Caco-2 (cell line): Measurements from ENCODE around the gene SLC22A6. TPM values are rescaled to one million over a fixed set of nuclear protein-coding genes. Genes with fewer than 3 reads are reported as not detected.
"Not testable (repeated sequence)": the region's sequence is repeated elsewhere in the genome, so short reads cannot be mapped to it uniquely, and the experiment has no call there.

Source experiments
- BruUV-seq: library from RNA; stranded (reverse); fragments of 400-500 nt; replicated peaks from 2 replicates; lab custom pipeline; 2021; lab: Mats Ljungman, UMichigan
- CTCF ChIA-PET: fragments of 300-600 bp; sonication (Branson Sonifier 250); formaldehyde crosslinking; loops from one replicate; lab custom pipeline; 2022; ENCODE audit warnings: antibody characterized with exemption; lab: Charles Lee
- POLR2A ChIA-PET: fragments of 300-600 bp; sonication (Branson Sonifier 250); formaldehyde crosslinking; loops from one replicate; lab custom pipeline; 2022; ENCODE audit warnings: antibody characterized with exemption; lab: Charles Lee
- DNase-seq, 2 experiments: peaks; one replicate each; pipeline versions ENCODE4 v3.0.0 to v3.0.0-alpha.2; 2020 to 2022
- H3K27me3 ChIP-seq: replicated peaks from 2 replicates; pipeline ENCODE4 v1.6.0; 2011; ENCODE audit warnings: low read length; ENCODE audit not compliant: control insufficient read depth, insufficient read depth
- H3K36me3 ChIP-seq: 2 replicates; pipeline ENCODE4 v1.5.1; 2011; ENCODE audit warnings: low read length; ENCODE audit not compliant: control insufficient read depth, insufficient read depth
- H3K4me1 ChIP-seq: fragments of 250-450 bp; sonication (Bioruptor Pico); 2 replicates; pipeline ENCODE4 v1.5.1; 2020; ENCODE audit warnings: mild to moderate bottlenecking
- H3K4me3 ChIP-seq: 2 replicates; pipeline ENCODE4 v1.5.1; 2011; ENCODE audit warnings: low read depth, mild to moderate bottlenecking, control low read depth, low read length
- H3K9me3 ChIP-seq: fragments of 250-450 bp; sonication (Bioruptor Pico); 2 replicates; pipeline ENCODE4 v1.5.1; 2020; ENCODE audit warnings: mild to moderate bottlenecking, moderate library complexity
- H3K27ac Mint-ChIP-seq: one replicate; pipeline ENCODE4 v1.8.0; 2022; ENCODE audit warnings: mixed read lengths; ENCODE audit not compliant: unreplicated experiment
- H3K27me3 Mint-ChIP-seq: one replicate; pipeline ENCODE4 v1.8.0; 2022; ENCODE audit warnings: mixed read lengths; ENCODE audit not compliant: insufficient read depth, unreplicated experiment
- H3K36me3 Mint-ChIP-seq: one replicate; pipeline ENCODE4 v1.8.0; 2022; ENCODE audit warnings: mild to moderate bottlenecking, mixed read lengths; ENCODE audit not compliant: insufficient read depth, unreplicated experiment
- H3K4me1 Mint-ChIP-seq: one replicate; pipeline ENCODE4 v1.8.0; 2022; ENCODE audit warnings: low read depth, mixed read lengths; ENCODE audit not compliant: unreplicated experiment
- H3K4me3 Mint-ChIP-seq: one replicate; pipeline ENCODE4 v1.8.0; 2022; ENCODE audit warnings: mild to moderate bottlenecking, moderate library complexity, mixed read lengths; ENCODE audit not compliant: unreplicated experiment
- H3K9me3 Mint-ChIP-seq: one replicate; pipeline ENCODE4 v1.8.0; 2022; ENCODE audit warnings: mixed read lengths; ENCODE audit not compliant: unreplicated experiment
- intact Hi-C: fragments of 100-400 bp; cut with micrococcal nuclease; formaldehyde crosslinking; loops from one replicate; pipeline ENCODE4 v1.10.0; 2022; ENCODE audit not compliant: unreplicated experiment
- total RNA-seq: library from RNA; stranded (reverse); gene quantifications from 2 replicates; pipeline ENCODE4 v1.2.3, GENCODE V29; 2022
- TF ChIP-seq, protein P1 (sequence below), 2 experiments: fragments of 200-600 bp in 1 of 2; IDR thresholded peaks; 1 replicate in 1 of 2; 2 replicates in 1 of 2; pipeline versions ENCODE4 v1.5.1 to v1.8.0; 2011 to 2022; ENCODE audit warnings: antibody characterized with exemption in 1 of 2, control low read depth in 1 of 2, inconsistent platforms in 1 of 2, low read depth in 1 of 2, low read length in 1 of 2, mild to moderate bottlenecking in 1 of 2, moderate library complexity in 1 of 2; ENCODE audit not compliant: insufficient read depth in 1 of 2, severe bottlenecking in 1 of 2, unreplicated experiment in 1 of 2

SLC22A6 gene
- total RNA-seq, 1 experiment from 2014 or later = not detected

DNA sequence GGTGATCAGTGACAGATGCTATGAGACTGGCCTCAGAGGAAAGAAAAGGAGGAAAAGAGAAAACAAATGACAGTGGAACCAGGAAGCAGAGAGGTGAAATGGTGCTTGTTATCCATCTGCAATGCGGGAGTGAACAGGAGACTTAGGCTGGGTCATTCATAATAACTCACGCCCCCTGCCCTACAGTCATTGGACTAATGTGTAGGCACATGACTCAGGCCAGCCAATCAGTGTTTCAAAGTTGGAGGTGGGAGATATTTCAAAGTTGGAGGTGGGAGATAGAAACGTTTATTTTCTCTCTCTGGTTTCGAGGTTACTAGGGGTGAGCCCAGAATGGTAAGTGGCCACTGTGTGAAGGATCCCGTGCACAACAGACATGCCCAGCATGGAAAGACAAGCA, 30.3 kb downstream of the SLC22A6 start:
- H3K36me3 Mint-ChIP-seq = no peaks in the 10 kb centered on the region
- TF ChIP-seq, protein P1, sequence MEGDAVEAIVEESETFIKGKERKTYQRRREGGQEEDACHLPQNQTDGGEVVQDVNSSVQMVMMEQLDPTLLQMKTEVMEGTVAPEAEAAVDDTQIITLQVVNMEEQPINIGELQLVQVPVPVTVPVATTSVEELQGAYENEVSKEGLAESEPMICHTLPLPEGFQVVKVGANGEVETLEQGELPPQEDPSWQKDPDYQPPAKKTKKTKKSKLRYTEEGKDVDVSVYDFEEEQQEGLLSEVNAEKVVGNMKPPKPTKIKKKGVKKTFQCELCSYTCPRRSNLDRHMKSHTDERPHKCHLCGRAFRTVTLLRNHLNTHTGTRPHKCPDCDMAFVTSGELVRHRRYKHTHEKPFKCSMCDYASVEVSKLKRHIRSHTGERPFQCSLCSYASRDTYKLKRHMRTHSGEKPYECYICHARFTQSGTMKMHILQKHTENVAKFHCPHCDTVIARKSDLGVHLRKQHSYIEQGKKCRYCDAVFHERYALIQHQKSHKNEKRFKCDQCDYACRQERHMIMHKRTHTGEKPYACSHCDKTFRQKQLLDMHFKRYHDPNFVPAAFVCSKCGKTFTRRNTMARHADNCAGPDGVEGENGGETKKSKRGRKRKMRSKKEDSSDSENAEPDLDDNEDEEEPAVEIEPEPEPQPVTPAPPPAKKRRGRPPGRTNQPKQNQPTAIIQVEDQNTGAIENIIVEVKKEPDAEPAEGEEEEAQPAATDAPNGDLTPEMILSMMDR (IDR thresholded peaks at IDR 0.05; ENCODE audit: insufficient read depth in 1 of 2, low read depth in 1 of 2, low read length in 1 of 2, severe bottlenecking in 1 of 2, unreplicated experiment in 1 of 2) = no peak
- H3K4me3 Mint-ChIP-seq = no peak overlapping the region
- H3K27ac Mint-ChIP-seq = no peak overlapping the region
- DNase-seq = no peak
- Histone ChIP-seq H3K36me3 (no peaks in the 10 kb centered on the region), H3K9me3 (no peaks in the 10 kb centered on the region), H3K27me3 (no peaks in the 10 kb centered on the region), H3K4me3 (no peak overlapping the region), H3K4me1 (peaks cover 13% of the 10 kb centered on the region)
- peaks cover 7% of the 10 kb centered on the region for H3K4me1 Mint-ChIP-seq
- intact Hi-C loops = no loop called here
- no peaks in the 10 kb centered on the region for H3K9me3 Mint-ChIP-seq
- H3K27me3 Mint-ChIP-seq = peaks cover 2% of the 10 kb centered on the region
- BruUV-seq = no TSS peak
- CTCF ChIA-PET = no interaction called here
- POLR2A ChIA-PET = no interaction called here

DNA sequence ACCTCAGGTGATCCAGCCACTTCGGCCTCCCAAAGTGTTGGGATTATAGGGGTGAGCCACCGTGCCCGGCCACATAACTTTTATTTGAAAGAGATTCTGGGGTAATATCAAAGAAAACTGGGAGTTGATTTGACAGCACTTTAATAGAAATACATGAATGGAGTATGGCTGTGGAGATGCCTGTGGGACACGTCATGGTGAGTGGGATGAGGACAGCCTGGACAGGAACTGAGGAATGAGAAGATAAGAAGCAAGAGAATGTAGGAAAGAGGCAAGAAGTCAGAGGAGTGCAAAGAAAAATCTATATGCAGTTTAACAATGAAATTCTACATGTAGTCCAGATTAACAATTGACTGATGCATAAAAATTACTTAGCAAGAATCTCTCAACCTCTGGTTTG, 31.0 kb downstream of the SLC22A6 start:
- Histone ChIP-seq H3K4me3 (no peak overlapping the region), H3K36me3 (no peaks in the 10 kb centered on the region), H3K27me3 (no peaks in the 10 kb centered on the region), H3K9me3 (no peaks in the 10 kb centered on the region), H3K4me1 (peaks cover 7% of the 10 kb centered on the region)
- TF ChIP-seq, protein P1 (IDR thresholded peaks at IDR 0.05; ENCODE audit: insufficient read depth in 1 of 2, low read depth in 1 of 2, low read length in 1 of 2, severe bottlenecking in 1 of 2, unreplicated experiment in 1 of 2) = no peak
- no peak overlapping the region for H3K27ac Mint-ChIP-seq
- H3K4me3 Mint-ChIP-seq = no peak overlapping the region
- no TSS peak for BruUV-seq
- CTCF ChIA-PET = no interaction called here
- no peaks in the 10 kb centered on the region for H3K9me3 Mint-ChIP-seq
- peaks cover 2% of the 10 kb centered on the region for H3K27me3 Mint-ChIP-seq
- POLR2A ChIA-PET = no interaction called here
- peaks cover 3% of the 10 kb centered on the region for H3K4me1 Mint-ChIP-seq
- intact Hi-C loops = no loop called here
- DNase-seq = no peak
- no peaks in the 10 kb centered on the region for H3K36me3 Mint-ChIP-seq

DNA sequence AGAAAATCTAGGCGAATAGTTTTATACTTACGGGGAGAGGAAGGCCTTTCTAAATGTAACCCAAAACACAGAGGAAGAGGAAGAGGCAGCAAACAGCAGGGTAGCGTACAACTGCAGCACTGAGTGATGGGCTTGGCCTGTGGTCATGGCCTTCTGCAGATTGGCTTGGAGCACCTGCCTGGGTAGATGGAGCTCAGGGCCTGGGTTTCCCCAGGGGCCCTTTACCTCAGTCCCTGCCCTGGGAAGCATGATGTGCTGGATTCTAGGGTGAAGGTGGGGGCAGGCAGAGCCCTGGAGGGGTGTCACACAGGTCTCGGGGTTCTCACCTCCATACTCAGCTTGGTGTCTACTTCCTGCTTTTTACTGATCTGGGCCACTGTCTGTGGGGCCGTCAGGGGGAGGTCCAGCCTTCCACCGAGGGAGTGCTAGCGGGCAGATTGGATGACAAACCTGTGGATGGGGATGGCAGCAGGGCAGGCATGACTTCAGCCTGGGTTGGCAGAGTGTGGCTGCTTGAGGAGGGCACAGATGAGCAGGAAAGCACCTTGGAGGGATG, 35.9 kb downstream of the SLC22A6 start:
- DNase-seq = no peak
- Histone ChIP-seq H3K4me1 (no peaks in the 10 kb centered on the region; the same call in 1 of the 2 replicates), H3K36me3 (no peaks in the 10 kb centered on the region), H3K27me3 (no peaks in the 10 kb centered on the region), H3K9me3 (no peaks in the 10 kb centered on the region; the same call in 1 of the 2 replicates), H3K4me3 (no peak overlapping the region)
- Mint-ChIP-seq H3K9me3 (peaks cover 9% of the 10 kb centered on the region), H3K36me3 (no peaks in the 10 kb centered on the region), H3K27me3 (peaks cover 2% of the 10 kb centered on the region), H3K4me3 (no peak overlapping the region), H3K27ac (no peak overlapping the region), H3K4me1 (no peaks in the 10 kb centered on the region)
- TF ChIP-seq, protein P1 (IDR thresholded peaks at IDR 0.05; ENCODE audit: insufficient read depth in 1 of 2, low read depth in 1 of 2, low read length in 1 of 2, severe bottlenecking in 1 of 2, unreplicated experiment in 1 of 2) = no peak
- CTCF ChIA-PET = no interaction called here
- intact Hi-C loops = no loop called here
- no TSS peak for BruUV-seq
- POLR2A ChIA-PET = no interaction called here

DNA sequence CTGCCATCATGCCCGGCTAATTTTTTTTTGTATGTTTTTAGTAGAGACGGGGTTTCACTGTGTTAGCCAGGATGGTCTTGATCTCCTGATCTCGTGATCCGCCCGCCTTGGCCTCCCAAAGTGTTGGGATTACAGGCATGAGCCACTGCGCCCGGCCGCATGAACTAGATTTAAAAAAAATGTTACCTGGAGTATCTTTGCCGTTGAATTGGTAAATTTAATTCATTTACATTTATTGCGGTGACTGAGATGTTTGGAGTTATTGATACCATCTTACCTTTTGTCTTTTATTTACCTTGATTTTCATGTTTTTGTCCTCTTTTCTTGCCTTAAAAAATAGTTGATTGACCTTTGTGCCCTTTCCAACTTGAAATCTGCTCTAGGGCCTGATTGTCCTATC, 39.2 kb downstream of the SLC22A6 start:
- H3K9me3 Mint-ChIP-seq, H3K4me3 ChIP-seq, H3K27me3 Mint-ChIP-seq, H3K9me3 ChIP-seq, H3K4me1 Mint-ChIP-seq, H3K4me1 ChIP-seq, H3K36me3 Mint-ChIP-seq, CTCF ChIA-PET, H3K36me3 ChIP-seq, DNase-seq, H3K27ac Mint-ChIP-seq, POLR2A ChIA-PET, intact Hi-C loops, H3K27me3 ChIP-seq, H3K4me3 Mint-ChIP-seq, BruUV-seq: not testable (repeated sequence)

DNA sequence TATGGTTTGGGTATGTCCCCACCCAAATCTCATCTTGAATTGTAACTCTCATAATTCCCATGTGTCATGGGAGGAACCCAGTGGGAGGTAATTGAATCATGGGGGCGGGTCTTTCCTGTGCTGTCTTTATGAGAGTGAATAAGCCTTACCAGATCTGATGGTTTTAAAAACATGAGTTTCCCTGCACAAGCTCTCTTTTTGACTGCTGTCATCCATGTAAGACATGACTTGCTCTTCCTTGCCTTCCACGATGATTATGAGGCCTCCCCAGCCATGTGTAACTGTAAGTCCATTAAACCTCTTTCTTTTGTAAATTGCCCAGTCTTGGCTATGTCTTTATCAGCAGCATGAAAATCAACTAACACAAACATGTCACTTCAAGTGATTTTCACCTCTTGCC, 47.2 kb downstream of the SLC22A6 start:
- BruUV-seq, DNase-seq, H3K27me3 Mint-ChIP-seq, H3K27ac Mint-ChIP-seq, H3K4me3 Mint-ChIP-seq, H3K27me3 ChIP-seq, intact Hi-C loops, H3K4me1 ChIP-seq, H3K4me3 ChIP-seq, H3K4me1 Mint-ChIP-seq, H3K36me3 ChIP-seq, H3K9me3 ChIP-seq, H3K36me3 Mint-ChIP-seq: not testable (repeated sequence)
- POLR2A ChIA-PET = interaction anchor here (0.6 kb wide), 1 partner anchor 210 kb away, joined by 3 read pairs; the partner anchor contains the start of gene HNRNPUL2
- peaks cover 13% of the 10 kb centered on the region for H3K9me3 Mint-ChIP-seq
- CTCF ChIA-PET = interaction anchor here (0.6 kb wide), 1 partner anchor 9 kb away, joined by 3 read pairs; no protein-coding TSS in a partner anchor
